K562 (cell line): Measurements from ENCODE around the gene NAT9. TPM values are rescaled to one million over a fixed set of nuclear protein-coding genes. Genes with fewer than 3 reads are reported as not detected.

Source experiments
- ATAC-seq: fragments of 200-7000 bp; cut with Tn5 transposase; 3 replicates; pipeline ENCODE4 v1.9.1; 2020; ENCODE audit warnings: moderate library complexity
- BruUV-seq: library from RNA; stranded (reverse); fragments of 400-500 nt; replicated peaks from 2 replicates; lab custom pipeline; 2021; lab: Mats Ljungman, UMichigan
- CTCF ChIA-PET: fragments of 300-600 bp; formaldehyde crosslinking; extraction: SDS; loops from one replicate; lab custom pipeline; 2021; ENCODE audit warnings: low intra/inter-chr PET ratio; lab: Yijun Ruan, JAX
- POLR2A ChIA-PET: fragments of 300-600, 350-650 bp; sonication (Branson Sonifier 250); formaldehyde crosslinking; extraction: SDS; loops from one replicate; lab custom pipeline; 2021; ENCODE audit warnings: antibody characterized with exemption, inconsistent platforms; lab: Yijun Ruan, JAX
- DNase-seq, 4 experiments: peaks; one replicate each; pipeline versions ENCODE4 v3.0.0 to v3.0.0-alpha.2; 2011 to 2018; ENCODE audit warnings: low spot score in 3 of 4, mixed read lengths in 3 of 4; ENCODE audit errors: extremely low read depth in 1 of 4
- FAIRE-seq: peaks from 2 replicates; lab custom pipeline; 2011; peaks lifted over from hg19 to GRCh38; lab: Jason Lieb, UNC
- H2AFZ ChIP-seq: 2 replicates; pipeline ENCODE4 v1.6.0; 2011; ENCODE audit warnings: low read depth, low read length, control low read depth, inconsistent platforms
- H3K27ac ChIP-seq: fragments of 200-600 bp; 3 replicates; pipeline ENCODE4 v1.8.0; 2011; ENCODE audit warnings: low read depth, mild to moderate bottlenecking, control low read depth, inconsistent platforms, low read length, moderate library complexity, mixed read lengths; ENCODE audit errors: extremely low read depth
- H3K27me3 ChIP-seq, 2 experiments: fragments of 300-600 bp in 1 of 2; 2 replicates in 1 of 2; 3 replicates in 1 of 2; pipeline versions ENCODE4 v1.6.0 to v1.8.0; 2011; ENCODE audit warnings: inconsistent platforms in 2 of 2, low read length in 2 of 2, mild to moderate bottlenecking in 1 of 2, mixed read lengths in 1 of 2, moderate library complexity in 1 of 2; ENCODE audit not compliant: control insufficient read depth in 2 of 2, insufficient read depth in 2 of 2
- H3K36me3 ChIP-seq: fragments of 300-600 bp; 3 replicates; pipeline ENCODE4 v1.8.0; 2011; ENCODE audit warnings: mild to moderate bottlenecking, low read length, inconsistent platforms; ENCODE audit not compliant: control insufficient read depth, insufficient read depth
- H3K4me1 ChIP-seq, 2 experiments: fragments of 200-600 bp in 1 of 2; replicated peaks in 1 of 2; 2 replicates in 1 of 2; 3 replicates in 1 of 2; pipeline versions ENCODE4 v1.5.1 to v1.8.0; 2011; ENCODE audit warnings: inconsistent platforms in 2 of 2, low read length in 2 of 2, mild to moderate bottlenecking in 1 of 2, mixed read lengths in 1 of 2, moderate library complexity in 1 of 2; ENCODE audit not compliant: control insufficient read depth in 2 of 2, insufficient read depth in 2 of 2
- H3K4me2 ChIP-seq: 2 replicates; pipeline ENCODE4 v1.6.1; 2011; ENCODE audit warnings: low read length, control low read depth, inconsistent platforms, mixed read lengths; ENCODE audit not compliant: insufficient read depth
- H3K4me3 ChIP-seq: fragments of 200-600 bp; sonication (generic), shearing (Covaris generic); 2 replicates; pipeline ENCODE4 v1.5.1; 2016; ENCODE audit warnings: control low read depth, inconsistent platforms
- H3K79me2 ChIP-seq: fragments of 200-600 bp; 3 replicates; pipeline ENCODE4 v1.8.0; 2011; ENCODE audit warnings: low read length, inconsistent platforms; ENCODE audit not compliant: control insufficient read depth, insufficient read depth
- H3K9ac ChIP-seq, 2 experiments: 2 replicates each; pipeline versions ENCODE4 v1.6.0 to v1.6.1; 2011; ENCODE audit warnings: low read depth in 2 of 2, low read length in 2 of 2, control low read depth in 1 of 2, inconsistent platforms in 1 of 2, mild to moderate bottlenecking in 1 of 2, mixed read lengths in 1 of 2; ENCODE audit not compliant: insufficient read depth in 1 of 2
- H3K9me1 ChIP-seq: one replicate; pipeline ENCODE4 v1.6.0; 2011; ENCODE audit warnings: inconsistent platforms, mild to moderate bottlenecking, low read length, moderate library complexity; ENCODE audit not compliant: control insufficient read depth, insufficient read depth
- H3K9me3 ChIP-seq: replicated peaks from 2 replicates; pipeline ENCODE4 v1.5.1; 2011; ENCODE audit warnings: low read depth, low read length, inconsistent platforms; ENCODE audit not compliant: control insufficient read depth, insufficient read depth
- H4K20me1 ChIP-seq: replicated peaks from 2 replicates; pipeline ENCODE4 v1.6.1; 2011; ENCODE audit warnings: low read length, inconsistent platforms, mixed read lengths; ENCODE audit not compliant: control insufficient read depth, insufficient read depth
- ATF1 ChIP-seq, 2 experiments: fragments of 450-650 bp in 1 of 2; IDR thresholded peaks; 2 replicates each; pipeline ENCODE4 v1.6.1; 2016; ENCODE audit warnings: missing compliant biosample characterization in 1 of 2, missing genetic modification characterization in 1 of 2
- WGBS: fragments of 100-300 bp; shearing (Covaris generic); methylation state at CpG from one replicate; pipeline ENCODE4 v1.1.6; 2016; ENCODE audit warnings: low coverage, mixed read lengths; ENCODE audit not compliant: insufficient coverage; ENCODE audit errors: missing lambda C conversion rate; 5-methylcytosine and 5-hydroxymethylcytosine counted together
- in situ Hi-C: fragments of 300-500 bp; cut with MboI; formaldehyde crosslinking; loops from 4 replicates; pipeline ENCODE4 v1.15.0; 2018; ENCODE audit warnings: inconsistent platforms, mixed read lengths
- intact Hi-C: fragments of 100-400 bp; cut with micrococcal nuclease; formaldehyde crosslinking; loops from 2 replicates; pipeline ENCODE4 v1.14.2; 2022
- polyA plus RNA-seq, 8 experiments: library from polyadenylated mRNA; depleted of rRNA in 4 of 8; stranded (reverse) in 5 of 8; unstranded in 3 of 8; fragments of >200 nt; fragmentation: Nextera tagmentation in 2 of 8; fragmentation: Illumina TruSeq in 1 of 8; extraction: Ambion mirVana in 2 of 8; extraction: Trizol in 1 of 8; gene quantifications; 2 replicates each; pipeline versions ENCODE4 v1.2.1 to v1.2.3, GENCODE V29; 2011 to 2014; ENCODE audit warnings: inconsistent platforms in 1 of 8, missing spikeins in 1 of 8
- total RNA-seq, 7 experiments: library from RNA; depleted of rRNA in 6 of 7; stranded (reverse); fragments of >200 nt in 6 of 7; fragmentation: Illumina TruSeq in 2 of 7; extraction: Trizol in 2 of 7; gene quantifications; 2 replicates each; pipeline versions ENCODE4 v1.2.1 to v1.2.3, GENCODE V29; 2011 to 2021; ENCODE audit warnings: low replicate concordance in 1 of 7
- TF ChIP-seq, protein P1 (sequence below): fragments of 450-650 bp; IDR thresholded peaks from 2 replicates; pipeline ENCODE4 v1.6.1; 2018; ENCODE audit not compliant: partially characterized antibody

Gene NAT9
- total and polyA plus RNA-seq, 9 of the 15 experiments (the other 6 are each of a cell fraction or from before 2014, with no cell fraction given): 4.2 to 63.6 (median 40.8) TPM

DNA sequence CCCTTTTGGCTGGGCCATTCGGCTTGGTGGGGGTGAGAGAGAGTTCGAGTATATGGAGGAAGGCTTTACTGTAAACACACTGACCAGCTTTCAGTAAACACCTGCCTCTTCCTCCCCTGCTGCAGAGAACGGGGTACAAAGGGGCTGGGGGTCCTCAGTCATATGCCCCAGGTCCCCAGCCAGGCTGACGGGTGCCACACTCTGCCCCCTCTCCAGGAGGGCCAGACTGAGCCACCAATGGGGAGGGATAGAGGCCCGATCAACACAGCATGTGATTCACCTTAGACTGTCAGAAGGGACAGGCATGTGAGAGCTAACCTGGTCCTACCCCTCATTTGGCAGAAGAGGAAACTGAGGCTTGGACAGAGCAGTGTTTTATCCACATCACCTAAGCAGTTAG lies 14.7 kb downstream of the NAT9 start:
- no peak for ATAC-seq
- in situ Hi-C loops: no loop called here
- H3K4me2 ChIP-seq: no peak overlapping the region

More for the DNA sequence above, 14.7 kb downstream of the NAT9 start:
- Histone ChIP-seq H3K27me3 (no peaks in the 10 kb centered on the region), H2AFZ (no peak overlapping the region), H3K9ac (peak overlapping the region in 1 of 2 experiments; percentile 87; a peak in 2 of 4 replicates), H3K9me1 (peaks cover 20% of the 10 kb centered on the region), H3K79me2 (peaks cover 51% of the 10 kb centered on the region), H4K20me1 (peaks cover 25% of the 10 kb centered on the region; the same call in 1 of the 2 replicates)
- no TSS peak for BruUV-seq
- WGBS: 58% methylated on average over 4 of the region's 5 CpGs
- intact Hi-C loops: no loop called here
- TF ChIP-seq, protein P1, sequence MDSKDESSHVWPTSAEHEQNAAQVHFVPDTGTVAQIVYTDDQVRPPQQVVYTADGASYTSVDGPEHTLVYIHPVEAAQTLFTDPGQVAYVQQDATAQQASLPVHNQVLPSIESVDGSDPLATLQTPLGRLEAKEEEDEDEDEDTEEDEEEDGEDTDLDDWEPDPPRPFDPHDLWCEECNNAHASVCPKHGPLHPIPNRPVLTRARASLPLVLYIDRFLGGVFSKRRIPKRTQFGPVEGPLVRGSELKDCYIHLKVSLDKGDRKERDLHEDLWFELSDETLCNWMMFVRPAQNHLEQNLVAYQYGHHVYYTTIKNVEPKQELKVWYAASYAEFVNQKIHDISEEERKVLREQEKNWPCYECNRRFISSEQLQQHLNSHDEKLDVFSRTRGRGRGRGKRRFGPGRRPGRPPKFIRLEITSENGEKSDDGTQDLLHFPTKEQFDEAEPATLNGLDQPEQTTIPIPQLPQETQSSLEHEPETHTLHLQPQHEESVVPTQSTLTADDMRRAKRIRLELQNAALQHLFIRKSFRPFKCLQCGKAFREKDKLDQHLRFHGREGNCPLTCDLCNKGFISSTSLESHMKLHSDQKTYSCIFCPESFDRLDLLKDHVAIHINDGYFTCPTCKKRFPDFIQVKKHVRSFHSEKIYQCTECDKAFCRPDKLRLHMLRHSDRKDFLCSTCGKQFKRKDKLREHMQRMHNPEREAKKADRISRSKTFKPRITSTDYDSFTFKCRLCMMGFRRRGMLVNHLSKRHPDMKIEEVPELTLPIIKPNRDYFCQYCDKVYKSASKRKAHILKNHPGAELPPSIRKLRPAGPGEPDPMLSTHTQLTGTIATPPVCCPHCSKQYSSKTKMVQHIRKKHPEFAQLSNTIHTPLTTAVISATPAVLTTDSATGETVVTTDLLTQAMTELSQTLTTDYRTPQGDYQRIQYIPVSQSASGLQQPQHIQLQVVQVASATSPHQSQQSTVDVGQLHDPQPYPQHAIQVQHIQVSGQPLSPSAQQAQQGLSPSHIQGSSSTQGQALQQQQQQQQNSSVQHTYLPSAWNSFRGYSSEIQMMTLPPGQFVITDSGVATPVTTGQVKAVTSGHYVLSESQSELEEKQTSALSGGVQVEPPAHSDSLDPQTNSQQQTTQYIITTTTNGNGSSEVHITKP: peak; percentile 15
- TF ChIP-seq ATF1 (CRISPR knock-in tag; IDR thresholded peaks at IDR 0.05) (no peak), ATF1 (tag; IDR thresholded peaks at IDR 0.05) (no peak)
- TF ChIP-seq, all 486 proteins: peak for 1
- FAIRE-seq (no peak), DNase-seq (no peak)
- peaks cover 24% of the 10 kb centered on the region; the same call in 2 of the 3 replicates for H3K36me3 ChIP-seq
- H3K9me3 ChIP-seq: no peaks in the 10 kb centered on the region
- H3K4me1 ChIP-seq: peaks cover 29 to 64% of the 10 kb centered on the region in 2 experiments
- no peak overlapping the region for H3K4me3 ChIP-seq
- POLR2A ChIA-PET: interaction anchor here (0.6 to 2.7 kb wide), 5 partner anchors 8 to 154 kb away, joined by 3 to 22 read pairs (median 4); no protein-coding TSS in a partner anchor
- CTCF ChIA-PET: no interaction called here
- no peak overlapping the region for H3K27ac ChIP-seq
